ENCODE results near the gene FZD1. TPM values are rescaled to one million over a fixed set of nuclear protein-coding genes. Genes with fewer than 3 reads are reported as not detected.
A peak's percentile ranks its signal among the peaks of the same experiment; 100 is the strongest.

FZD1 gene
- total RNA-seq, 1 donor from 2014 or later: 24.3 TPM

GRCh38 chr7:91240376-91240941, 23.8 kb upstream of the FZD1 start:
- TF ChIP-seq CTCF (IDR thresholded peaks at IDR 0.05): no peak
- Mint-ChIP-seq H3K27me3 (ENCODE audit: low read depth) (no peaks in the 10 kb centered on the region), H3K4me1 (ENCODE audit: low read depth) (peaks cover 35% of the 10 kb centered on the region), H3K4me3 (ENCODE audit: unreplicated experiment) (no peak overlapping the region), H3K9me3 (ENCODE audit: low read depth) (peaks cover 2% of the 10 kb centered on the region), H3K36me3 (ENCODE audit: low read depth) (no peaks in the 10 kb centered on the region), H3K27ac (ENCODE audit: unreplicated experiment) (no peak overlapping the region)
- no peak for DNase-seq (ENCODE audit: low spot score)

- H3K36me3 Mint-ChIP-seq (ENCODE audit: low read depth): no peaks in the 10 kb centered on the region
- H3K4me3 Mint-ChIP-seq (ENCODE audit: unreplicated experiment): no peak overlapping the region
- peaks cover 2% of the 10 kb centered on the region for H3K9me3 Mint-ChIP-seq (ENCODE audit: low read depth)
- no peak overlapping the region for H3K27ac Mint-ChIP-seq (ENCODE audit: unreplicated experiment)
- DNase-seq (ENCODE audit: low spot score): no peak
- no peak for TF ChIP-seq CTCF (IDR thresholded peaks at IDR 0.05)
- no peaks in the 10 kb centered on the region for H3K27me3 Mint-ChIP-seq (ENCODE audit: low read depth)
- H3K4me1 Mint-ChIP-seq (ENCODE audit: low read depth): peaks cover 35% of the 10 kb centered on the region
Observed at GRCh38 chr7:91242097-91242844, 22.0 kb upstream of the FZD1 start.

- Mint-ChIP-seq H3K27me3 (ENCODE audit: low read depth) (no peaks in the 10 kb centered on the region), H3K27ac (ENCODE audit: unreplicated experiment) (peak overlapping the region; percentile 8), H3K36me3 (ENCODE audit: low read depth) (no peaks in the 10 kb centered on the region), H3K4me3 (ENCODE audit: unreplicated experiment) (no peak overlapping the region), H3K9me3 (ENCODE audit: low read depth) (peaks cover 2% of the 10 kb centered on the region), H3K4me1 (ENCODE audit: low read depth) (peaks cover 35% of the 10 kb centered on the region)
- no peak for DNase-seq (ENCODE audit: low spot score)
- TF ChIP-seq CTCF (IDR thresholded peaks at IDR 0.05): no peak
Observed at GRCh38 chr7:91243591-91244301, 20.5 kb upstream of the FZD1 start.

GRCh38 chr7:91247500-91247899, 16.7 kb upstream of the FZD1 start:
- H3K4me3 Mint-ChIP-seq (ENCODE audit: unreplicated experiment): no peak overlapping the region
- H3K36me3 Mint-ChIP-seq (ENCODE audit: low read depth): no peaks in the 10 kb centered on the region
- H3K4me1 Mint-ChIP-seq (ENCODE audit: low read depth): peaks cover 29% of the 10 kb centered on the region
- H3K27me3 Mint-ChIP-seq (ENCODE audit: low read depth): no peaks in the 10 kb centered on the region
- no peak for TF ChIP-seq CTCF (IDR thresholded peaks at IDR 0.05)
- no peaks in the 10 kb centered on the region for H3K9me3 Mint-ChIP-seq (ENCODE audit: low read depth)
- DNase-seq (ENCODE audit: low spot score): no peak
- H3K27ac Mint-ChIP-seq (ENCODE audit: unreplicated experiment): no peak overlapping the region

GRCh38 chr7:91248996-91249395, 15.2 kb upstream of the FZD1 start:
- Mint-ChIP-seq H3K36me3 (ENCODE audit: low read depth) (no peaks in the 10 kb centered on the region), H3K27me3 (ENCODE audit: low read depth) (no peaks in the 10 kb centered on the region), H3K27ac (ENCODE audit: unreplicated experiment) (no peak overlapping the region), H3K9me3 (ENCODE audit: low read depth) (no peaks in the 10 kb centered on the region), H3K4me3 (ENCODE audit: unreplicated experiment) (no peak overlapping the region), H3K4me1 (ENCODE audit: low read depth) (peaks cover 22% of the 10 kb centered on the region)
- no peak for DNase-seq (ENCODE audit: low spot score)
- no peak for TF ChIP-seq CTCF (IDR thresholded peaks at IDR 0.05)

Measured in chondrocyte (in vitro differentiated cells).